NCI-H82 (cell line): Measurements from ENCODE around the gene OTUD3.
A peak's percentile ranks its signal among the peaks of the same experiment; 100 is the strongest.

Source experiments
- DNase-seq: peaks from one replicate; lab custom pipeline; 2025; lab: John Stamatoyannopoulos, UW

The OTUD3 gene

DNA sequence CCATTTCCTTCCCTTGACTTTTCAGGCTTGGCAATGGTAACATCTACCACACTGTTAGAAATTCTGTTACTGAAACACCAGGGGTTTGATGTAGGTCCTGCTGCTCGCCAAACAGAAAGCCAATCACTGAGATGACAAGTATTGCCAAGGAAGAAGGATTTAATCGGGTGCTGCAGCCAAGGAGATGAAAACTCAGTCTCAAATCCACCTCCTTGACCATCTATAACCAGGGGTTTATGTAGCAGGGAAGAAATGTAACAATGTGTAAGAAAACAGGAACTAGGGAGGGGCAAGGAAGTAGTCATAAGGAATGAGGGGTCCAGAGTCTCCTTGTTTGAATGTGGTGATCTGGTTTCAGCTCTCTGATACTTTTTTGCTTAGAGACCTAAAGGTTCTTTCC is 71.9 kb downstream of the OTUD3 start:
- no peak for DNase-seq

- DNase-seq: no peak
Measured at GRCh38 chr1:19955534-19956170, 73.5 kb downstream of the OTUD3 start.

- DNase-seq: peak; percentile 57
Measured at GRCh38 chr1:19957779-19958178, 75.6 kb downstream of the OTUD3 start.

DNA sequence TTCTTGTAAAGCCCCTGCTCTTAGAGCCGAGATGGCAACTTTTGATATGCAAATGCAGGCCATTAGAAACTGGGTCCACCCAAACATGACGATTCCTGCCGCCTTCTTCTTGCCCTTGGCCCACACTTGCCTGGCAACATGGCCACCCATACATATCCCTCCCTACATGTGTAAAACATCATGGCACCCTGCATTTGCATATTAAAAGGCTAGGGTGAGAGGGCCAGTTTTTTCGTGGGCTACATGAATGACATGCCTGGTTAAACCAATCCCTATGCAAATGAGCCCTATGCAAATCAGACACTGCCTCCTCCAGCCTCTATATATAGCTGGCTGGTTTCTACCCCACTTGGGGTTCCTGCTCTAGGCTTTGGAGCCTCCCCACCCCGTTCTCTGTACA is 78.4 kb downstream of the OTUD3 start:
- no peak for DNase-seq
